Epidermal melanocyte (primary cell): Measurements from ENCODE around the gene SIRT7.
"Not testable (repeated sequence)": the region's sequence is repeated elsewhere in the genome, so short reads cannot be mapped to it uniquely, and the experiment has no call there.

Experiments
- DNase-seq: peaks from one replicate; pipeline ENCODE4 v3.0.0; 2011; ENCODE audit warnings: low spot score; ENCODE audit not compliant: insufficient read length

SIRT7 gene

DNA sequence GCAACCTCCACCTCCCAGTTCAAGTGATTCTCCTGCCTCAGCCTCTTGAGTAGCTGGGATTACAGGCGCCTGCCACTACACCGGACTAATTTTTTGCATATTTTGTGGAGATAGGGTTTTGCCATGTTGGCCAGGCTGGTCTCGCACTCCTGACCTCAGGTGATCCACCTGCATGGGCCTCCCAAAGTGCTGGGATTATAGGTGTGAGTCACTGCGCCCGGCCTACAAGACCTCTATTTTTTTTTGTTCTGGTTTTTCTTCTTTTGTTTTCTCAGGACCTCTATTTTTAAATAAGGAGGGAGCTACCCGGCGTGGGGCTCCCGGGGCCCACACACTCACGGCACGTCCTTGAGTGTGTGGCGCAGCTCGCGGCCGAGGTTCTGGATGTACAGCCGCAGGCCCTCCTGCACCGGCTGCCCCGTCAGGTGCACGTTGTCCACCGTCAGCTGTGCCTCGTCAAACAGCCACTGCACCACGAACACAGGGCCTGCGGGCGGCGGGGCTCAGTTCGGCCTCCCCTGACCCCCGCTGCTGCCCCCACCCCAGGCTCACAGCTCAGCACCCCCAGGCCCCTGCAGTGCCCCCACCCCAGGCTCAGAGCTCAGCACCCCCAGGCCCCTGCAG, 37.2 kb upstream of the SIRT7 start:
- DNase-seq: no peak

DNA sequence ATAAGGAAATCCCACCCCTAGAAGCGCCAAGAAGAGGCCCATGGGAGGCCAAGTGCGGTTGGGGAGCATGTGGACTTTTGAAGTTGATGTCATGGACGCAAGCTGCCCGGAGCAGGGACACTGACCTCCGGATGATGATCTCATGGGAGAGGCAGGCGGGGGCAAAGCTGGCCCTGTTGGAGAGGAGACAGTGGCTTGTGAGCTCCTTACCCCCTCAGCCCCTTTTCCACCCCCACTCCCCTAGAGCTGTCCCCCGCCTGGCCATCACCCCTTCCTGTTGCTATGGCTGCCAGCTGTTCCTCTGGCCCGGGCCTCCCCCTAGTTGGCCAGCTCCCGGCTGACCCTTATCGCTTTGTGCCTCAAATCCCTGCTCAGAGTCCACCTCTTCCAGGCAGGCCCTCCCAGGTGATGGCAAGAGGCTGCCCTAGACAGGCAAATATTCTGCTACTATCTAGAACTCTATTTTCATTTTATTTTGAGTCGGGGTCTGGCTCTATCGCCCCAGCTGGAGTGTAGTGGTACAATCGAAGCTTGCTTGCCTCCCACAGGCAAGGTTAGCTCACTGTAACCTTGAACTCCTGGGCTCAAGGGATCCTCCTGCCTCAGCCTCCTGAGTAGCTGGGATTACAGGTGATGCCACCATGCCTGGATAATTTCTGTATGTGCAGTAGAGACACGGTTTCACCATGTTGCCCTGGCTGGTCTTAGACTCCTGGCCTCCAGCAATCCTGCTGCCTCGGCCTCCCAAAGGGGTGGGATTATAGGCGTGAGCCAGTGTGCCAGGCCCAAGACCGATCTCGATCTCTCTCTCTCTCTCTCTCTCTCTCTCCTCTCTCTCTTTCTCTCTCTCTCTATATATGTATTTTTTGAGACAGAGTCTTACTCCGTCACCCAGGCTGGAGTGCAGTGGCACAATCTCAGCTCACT, 36.4 kb upstream of the SIRT7 start:
- no peak for DNase-seq

DNA sequence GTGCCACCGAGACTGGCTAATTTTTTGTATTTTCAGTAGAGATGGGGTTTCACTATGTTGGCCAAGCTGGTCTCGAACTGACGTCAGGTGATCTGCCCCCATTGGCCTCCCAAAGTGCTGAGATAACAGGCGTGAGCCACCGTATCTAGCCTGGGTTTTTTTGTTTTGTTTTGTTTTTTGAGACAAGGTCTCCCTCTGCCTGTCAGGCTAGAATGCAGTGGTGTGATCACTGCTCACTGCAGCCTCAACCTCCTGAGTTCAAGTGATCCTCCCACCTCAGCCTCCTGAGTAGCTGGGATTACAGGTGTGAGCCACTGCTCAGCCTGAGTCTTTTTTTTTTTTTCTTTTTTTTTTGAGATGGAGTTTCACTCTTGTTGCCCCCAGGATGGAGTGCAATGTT, 35.5 kb upstream of the SIRT7 start:
- not testable (repeated sequence) for DNase-seq

DNA sequence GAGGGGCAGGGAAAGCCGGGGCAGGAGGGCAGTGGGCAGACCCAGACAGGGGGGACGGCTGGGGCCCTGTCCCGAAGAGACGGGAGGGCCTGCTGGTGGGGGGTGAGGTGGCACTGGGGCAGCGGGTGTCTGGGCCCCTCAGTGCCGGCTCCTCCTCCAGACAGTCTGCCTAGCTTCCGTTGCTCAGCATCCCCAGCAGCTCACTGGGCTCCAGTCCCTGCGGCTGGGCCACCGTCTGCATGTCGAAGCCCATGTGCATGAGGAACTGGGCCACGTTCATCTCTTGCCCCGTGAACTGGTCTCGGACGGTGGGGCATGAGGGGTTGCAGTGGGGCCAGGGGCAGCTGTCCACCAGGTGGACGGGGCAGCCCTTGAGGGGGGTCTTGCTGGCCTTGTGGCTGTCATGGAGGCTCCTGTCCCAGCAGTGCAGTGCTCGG, 34.8 kb upstream of the SIRT7 start:
- no peak for DNase-seq

DNA sequence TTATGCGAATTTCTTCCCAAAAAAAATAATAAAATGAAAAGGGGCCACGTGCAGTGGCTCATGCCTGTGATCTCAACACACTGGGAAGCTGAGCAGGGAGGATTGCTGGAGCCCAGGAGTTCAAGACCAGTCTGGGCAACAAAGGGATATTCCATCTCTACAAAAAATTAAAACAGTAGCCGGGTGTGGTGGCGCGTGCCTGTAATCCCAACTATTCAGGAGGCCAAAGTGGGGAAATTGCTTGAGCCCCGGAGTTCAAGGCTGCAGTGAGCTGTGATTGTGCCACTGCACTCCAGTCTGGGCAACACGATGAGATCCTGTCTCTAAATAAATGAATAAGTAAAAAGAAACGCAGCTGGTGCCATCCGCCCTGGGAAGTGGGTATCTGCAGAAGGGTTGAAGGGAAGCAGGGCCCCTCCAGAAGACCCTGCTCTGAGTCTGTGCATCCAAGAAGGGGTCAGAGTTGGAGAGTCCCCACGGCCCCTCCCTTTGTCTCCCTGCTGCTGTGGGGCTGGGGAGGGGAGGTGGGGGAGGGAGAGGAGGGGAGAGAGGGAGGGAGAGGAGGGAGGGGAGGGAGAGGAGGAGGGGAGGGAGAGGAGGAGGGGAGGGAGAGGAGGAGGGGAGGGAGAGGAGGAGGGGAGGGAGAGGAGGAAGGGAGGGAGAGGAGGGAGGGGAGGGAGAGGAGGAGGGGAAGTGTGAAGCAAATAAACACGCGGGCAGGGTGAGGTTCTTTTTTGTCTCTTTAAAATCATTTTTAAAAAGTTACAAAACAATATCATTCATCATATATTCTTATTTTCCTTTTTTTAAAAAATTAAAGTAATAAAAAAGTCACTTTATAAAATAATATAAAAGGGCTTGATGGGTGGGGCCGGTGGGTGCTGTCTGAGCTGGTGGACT, 34.1 kb upstream of the SIRT7 start:
- no peak for DNase-seq

DNA sequence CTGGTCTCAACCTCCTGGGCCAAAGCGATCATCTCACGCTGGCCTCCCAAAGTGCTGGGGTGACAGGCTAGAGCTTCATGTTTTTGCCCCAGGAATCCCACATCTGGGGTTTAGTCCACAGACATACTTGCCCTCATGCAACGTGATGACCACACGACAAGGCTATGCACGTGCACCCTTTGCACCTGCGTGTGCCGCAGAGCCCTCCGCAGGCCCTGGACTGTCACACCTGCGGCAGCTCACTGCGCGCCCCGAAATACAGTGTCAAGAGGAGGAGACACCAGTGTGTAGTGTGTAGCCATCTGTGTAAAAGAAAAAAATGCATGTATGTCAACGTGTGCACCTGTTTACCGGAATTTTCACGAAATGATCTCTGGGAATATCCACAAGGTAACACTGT, 32.5 kb upstream of the SIRT7 start:
- DNase-seq: no peak

DNA sequence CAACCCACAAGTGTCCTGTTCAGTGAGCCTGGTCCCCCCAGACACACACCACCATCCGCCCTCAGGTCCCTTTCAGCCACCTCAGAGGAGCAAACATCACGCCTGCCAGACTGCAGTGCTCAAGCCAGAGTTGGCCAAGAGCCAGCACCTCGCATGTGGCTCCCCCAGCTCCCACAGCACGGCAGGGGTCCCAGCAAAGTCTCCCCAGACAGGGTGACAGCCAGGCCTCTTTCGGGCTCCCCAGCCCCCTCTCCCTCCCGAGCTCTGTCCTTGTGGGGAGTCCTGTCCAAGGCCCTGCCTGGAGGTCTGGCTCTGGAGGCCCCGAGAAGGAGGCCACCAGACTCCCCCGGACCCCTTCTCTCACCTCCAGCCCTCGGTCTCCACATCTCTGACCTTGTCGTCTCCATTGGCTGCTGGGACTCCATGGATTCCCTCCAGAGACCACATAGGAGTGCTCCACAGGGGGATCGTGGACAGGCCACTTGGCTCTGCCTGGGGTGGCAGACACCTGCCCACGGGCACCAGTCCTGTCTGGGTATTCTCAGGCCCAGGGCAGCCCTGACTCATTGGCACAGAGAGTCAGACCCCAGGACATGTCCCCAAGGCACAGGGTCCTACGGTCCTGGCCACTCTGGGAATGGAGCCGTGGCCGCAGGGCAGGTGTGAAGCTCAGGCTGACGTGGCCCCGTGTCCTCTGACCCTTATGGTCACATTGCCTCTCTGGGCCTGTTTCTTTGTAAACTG, 30.8 kb upstream of the SIRT7 start:
- no peak for DNase-seq

DNA sequence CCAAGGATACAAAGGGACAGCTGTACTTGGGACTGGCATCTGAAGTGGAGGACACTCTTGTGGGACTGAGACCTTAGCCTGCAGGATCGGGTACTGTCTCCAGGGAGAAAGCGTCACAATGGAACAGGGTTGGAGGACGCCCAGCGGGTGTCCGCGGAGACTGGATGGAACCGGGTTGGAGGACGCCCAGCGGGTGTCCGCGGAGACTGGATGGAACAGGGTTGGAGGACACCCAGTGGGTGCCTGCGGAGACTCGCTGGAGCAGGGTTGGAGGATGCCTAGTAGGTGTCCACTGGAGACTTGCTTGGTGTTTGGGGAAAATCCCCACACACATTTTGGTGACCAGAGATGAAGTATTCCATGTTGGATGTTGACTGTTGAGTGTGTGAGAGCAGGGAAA, 29.2 kb upstream of the SIRT7 start, which contains the start of gene MYADML2:
TSS of gene MYADML2 (minus strand) at position 45 of the 400 bp plus-strand sequence. CDS start 5,492 bp downstream, outside the sequence.
- no peak for DNase-seq

DNA sequence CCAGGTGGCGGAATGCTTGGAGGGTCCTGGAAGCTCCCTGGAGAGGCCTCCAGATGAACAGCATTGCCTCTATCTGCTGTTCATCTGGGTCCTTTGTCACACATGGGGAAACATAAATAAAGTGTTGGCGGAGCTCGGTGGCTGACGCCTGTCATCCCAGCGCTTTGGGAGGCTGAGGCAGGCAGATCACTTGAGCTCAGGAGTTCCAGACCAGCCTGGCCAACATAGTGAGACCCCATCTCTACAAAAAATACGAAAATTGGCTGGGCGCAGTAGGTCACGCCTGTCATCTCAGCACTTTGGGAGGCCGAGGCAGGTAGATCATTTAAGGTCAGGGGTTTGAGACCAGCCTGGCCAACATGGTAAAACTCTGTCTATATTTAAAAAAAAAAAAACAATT, 26.9 kb upstream of the SIRT7 start:
- DNase-seq: no peak

DNA sequence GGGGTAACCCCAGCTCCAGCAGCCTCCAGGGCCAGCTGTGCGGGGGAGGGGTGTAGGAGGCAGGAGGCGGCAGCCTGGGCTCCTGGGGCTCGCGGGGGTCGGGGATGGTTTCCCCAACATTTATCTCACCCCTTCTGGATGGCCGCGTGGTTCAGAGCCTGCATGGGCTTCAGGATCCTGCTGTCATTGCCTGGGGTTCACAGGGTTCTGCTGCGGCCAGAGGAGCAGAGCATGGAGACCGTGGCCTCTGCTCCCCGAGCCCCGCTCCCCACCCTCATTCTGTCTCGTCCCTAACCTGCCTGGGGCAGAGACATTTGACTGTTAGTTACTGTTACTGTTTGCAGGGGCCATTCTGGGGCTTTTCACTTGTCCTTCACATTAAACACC, 24.2 kb upstream of the SIRT7 start:
- DNase-seq: no peak

DNA sequence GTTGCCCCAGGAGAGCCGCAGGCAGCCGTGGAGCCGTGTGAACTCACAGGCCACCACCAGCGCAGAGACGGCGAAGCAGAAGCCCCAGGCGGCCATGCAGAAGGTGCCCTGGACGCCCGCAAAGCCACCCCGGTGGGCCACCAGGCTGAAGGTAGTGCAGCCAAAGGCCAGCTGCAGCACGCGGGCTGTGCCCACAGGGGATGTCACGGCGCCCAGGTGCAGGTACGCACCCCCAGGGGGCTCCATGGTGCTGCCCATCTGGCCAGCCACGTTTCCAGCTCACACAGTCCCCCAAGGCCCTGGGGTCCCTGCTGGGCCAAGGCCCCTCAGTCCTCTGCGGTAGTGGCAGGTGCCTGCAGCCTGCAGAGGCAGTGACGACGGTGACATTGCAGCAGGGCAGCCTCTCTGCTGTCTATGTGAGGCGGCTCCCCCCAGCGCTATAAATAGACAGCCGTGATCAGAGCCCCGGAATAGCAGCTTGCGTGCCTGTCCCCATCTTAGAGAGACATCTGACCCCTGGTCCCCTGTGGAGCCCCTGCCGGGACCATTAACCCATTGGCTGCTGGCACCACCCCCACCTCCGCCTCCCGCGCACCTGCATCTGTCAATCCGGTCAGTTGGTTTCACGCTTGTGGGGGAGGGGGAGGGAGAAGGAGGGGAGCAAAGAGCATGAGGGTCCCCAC, 23.6 kb upstream of the SIRT7 start:
- DNase-seq: no peak

DNA sequence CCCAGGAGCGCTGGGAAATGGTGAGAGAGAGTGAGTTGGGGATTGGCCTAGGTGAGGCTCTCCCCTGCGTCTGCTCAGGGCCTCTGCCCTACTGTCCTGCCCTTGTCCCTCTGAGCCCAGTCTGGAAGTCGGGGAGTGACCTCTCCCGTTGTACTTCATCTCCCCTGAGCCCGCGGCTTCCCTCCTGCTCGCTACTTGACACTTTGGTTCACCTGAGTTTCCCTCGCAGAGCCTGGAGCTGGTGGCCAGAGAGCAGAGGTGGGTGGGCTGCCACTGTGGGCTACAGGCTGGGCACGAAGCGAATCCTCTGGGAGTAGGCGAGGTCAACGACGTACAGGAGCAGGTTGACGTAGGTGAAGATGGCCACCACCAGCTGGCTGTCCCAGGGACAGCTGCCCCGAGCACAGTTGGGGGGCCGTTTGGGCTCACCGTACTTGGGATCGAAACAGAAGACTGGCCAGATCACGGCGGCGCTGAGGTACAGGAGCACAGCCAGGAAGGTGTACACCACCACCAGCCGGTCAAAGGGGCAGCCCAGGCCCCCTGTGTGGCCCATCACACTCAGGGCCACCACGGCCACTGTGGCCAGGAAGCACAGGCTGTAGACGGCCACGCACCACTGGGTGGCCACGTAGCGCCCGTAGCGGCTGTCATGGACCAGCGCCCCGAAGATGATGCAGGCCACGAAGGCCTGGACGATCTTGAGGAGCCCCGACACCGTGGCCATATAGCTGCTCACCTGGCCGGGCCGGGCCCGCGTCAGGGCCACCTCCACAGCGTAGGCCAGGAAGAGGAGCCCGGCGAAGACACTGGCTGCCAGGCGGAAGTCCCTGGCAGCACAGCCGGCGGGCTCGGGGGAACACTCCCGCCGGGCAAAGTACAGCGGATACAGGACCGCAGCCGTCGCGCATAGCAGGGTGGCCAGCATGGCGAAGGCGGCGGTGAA, 22.8 kb upstream of the SIRT7 start:
- no peak for DNase-seq

DNA sequence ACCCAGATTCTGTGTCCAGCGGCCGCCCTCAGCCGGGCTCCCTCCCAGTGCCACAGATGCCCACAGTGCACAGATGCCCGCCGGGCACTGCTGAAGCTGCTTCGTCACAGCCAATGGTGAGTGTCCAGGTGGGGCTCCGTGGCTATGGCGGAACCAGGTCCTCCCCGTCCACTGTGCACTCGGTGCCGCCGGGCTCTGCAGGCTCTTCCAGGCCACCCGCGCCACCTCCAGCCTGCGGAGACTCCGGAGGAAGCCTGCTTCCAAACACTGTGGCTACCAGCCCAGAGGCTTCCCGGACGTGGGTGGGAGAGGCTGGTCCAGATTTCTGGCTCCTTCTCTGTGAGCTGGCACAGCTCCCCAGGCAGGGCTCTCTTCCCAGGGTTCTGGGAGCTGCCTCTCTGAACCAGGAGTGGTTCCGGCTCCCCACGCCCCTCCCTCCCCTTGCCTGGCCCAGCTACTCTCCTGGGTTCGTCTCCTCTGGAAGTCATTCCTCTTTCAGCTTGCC, 22.0 kb upstream of the SIRT7 start:
- no peak for DNase-seq

DNA sequence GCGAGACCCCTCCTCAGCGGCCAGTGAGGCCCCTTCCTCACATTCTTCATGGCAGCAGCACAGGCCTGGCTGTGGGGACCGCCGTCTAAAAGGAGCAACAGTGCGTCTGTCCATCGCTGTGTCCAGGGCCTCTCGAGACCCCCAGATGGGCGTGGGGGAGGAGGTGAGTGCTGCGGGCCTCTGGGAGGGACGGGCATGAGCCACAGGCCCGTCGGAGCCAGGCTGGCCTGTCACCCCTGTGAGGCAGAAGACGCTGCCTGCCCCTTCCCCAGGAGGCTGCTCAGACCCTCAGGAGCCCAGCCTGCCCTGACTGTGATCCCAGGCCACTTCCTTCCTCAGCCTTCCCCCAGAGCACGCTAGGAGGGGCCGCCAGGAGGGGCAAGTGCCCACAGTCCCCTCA, 21.2 kb upstream of the SIRT7 start:
- no peak for DNase-seq

DNA sequence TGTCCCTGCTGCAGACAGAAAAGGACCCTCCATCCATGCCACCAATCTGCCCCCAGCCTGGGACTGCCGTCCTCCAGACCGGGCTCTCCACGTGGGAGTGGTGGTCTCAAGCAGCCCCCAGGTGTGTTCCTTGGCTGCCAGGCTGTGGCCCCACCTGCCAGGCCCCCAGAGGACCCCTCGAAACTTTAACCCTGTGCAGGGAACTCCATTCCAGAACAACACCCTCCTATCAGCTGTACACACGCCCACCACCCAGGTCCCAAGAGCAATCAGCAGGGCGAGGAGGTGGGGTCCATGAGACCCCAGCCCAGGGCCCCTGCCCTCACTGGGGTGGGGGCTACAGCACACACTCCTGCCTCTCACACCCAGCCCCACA, 17.7 kb upstream of the SIRT7 start:
- DNase-seq: no peak

DNA sequence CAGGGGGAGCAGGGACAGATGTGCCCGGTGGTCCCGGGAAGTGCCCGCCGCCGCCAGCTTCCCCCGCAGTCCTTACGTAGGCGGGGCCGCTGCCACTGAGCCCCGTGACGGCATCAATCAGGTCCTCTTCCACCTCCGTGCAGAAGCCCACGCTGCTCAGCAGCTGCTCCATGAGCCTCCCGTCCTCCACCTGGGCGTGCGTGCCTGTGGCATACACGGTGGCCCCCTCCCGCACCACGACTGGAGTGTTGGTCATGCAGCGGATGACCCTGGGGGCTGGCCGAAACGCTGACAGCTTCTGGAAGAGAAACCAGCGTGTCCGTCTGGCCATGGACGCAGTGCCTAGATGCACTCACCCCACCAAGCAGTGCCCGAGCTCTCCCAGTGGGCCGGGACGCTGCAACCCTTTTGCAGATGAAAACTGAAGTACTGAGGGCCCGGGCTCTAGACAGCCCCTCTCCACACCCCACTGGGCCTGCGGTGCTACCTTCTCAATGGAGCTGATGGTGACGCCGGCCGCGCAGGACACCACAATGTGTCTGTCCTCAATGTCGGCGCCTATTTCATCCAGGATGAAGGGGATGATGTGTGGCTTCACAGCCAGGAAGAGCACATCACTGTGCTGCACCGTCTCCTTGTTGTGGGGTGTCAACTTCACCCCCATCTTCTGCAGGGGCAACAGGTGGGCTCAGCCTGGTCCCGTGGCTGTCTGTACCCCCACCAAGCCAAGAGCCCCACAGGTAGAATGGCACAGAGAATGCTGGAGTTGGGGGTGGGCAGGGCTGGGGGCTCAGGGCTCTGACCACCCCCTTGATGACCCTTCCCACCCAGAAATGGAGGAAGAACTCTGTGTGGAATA, 17.1 kb upstream of the SIRT7 start:
- DNase-seq: no peak

DNA sequence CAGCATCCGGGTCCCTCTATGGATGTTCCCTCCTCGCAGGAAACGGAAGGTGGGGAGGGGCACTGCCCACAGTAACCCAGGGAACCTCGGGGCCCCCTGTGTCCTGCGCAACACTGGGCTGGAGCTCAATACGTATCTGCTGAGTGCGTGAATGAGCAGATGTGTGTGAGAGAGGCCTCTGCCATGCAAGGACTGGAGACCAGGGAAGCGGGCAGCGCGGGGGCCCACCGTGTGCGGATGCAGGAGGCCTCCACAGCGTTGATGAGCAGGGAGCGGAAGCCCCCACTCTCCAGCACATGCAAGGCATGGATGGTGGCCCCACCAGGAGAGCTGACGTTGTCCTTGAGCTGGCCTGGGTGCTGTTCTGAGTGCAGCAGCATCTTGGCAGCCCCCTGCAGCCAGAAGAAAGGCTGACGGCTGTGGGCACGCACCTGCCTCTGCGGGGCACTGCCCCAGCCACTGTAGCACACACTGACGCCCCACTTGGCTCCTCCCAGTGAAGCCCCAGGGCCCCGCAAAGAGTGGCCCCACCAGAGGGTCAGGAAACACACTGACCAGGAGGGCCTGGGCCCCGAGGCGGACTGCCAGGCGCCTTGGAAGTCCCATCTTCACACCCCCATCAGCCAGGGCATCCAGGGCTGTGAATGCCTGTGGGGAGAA, 16.3 kb upstream of the SIRT7 start:
- no peak for DNase-seq
